GM19035 (cell line): ENCODE results near the gene ATP11B.

ENCODE experiments used
- ATAC-seq: cut with Tn5 transposase; IDR thresholded peaks from one replicate; pipeline ENCODE4 v1.9.1; 2021; ENCODE audit not compliant: unreplicated experiment

The ATP11B gene

DNA sequence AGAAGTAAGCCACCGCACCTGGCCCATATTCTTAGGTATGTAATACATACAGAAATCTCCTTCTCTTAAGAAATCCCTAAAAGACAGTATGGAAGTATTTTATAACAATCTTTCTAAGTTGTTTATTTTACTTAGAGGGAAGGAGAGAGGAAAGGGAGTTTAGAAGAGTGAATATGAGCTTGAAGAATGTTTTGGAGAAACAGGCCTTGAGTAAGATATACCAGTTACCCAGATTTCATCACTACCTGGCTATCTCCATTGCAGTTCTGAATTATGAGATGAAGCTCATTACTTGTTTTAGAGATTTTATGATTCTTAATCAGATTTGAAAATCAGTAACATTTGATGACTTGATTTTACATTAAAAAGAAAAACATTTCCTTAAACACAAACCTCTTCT, 115.2 kb downstream of the ATP11B start:
- ATAC-seq: no peak

DNA sequence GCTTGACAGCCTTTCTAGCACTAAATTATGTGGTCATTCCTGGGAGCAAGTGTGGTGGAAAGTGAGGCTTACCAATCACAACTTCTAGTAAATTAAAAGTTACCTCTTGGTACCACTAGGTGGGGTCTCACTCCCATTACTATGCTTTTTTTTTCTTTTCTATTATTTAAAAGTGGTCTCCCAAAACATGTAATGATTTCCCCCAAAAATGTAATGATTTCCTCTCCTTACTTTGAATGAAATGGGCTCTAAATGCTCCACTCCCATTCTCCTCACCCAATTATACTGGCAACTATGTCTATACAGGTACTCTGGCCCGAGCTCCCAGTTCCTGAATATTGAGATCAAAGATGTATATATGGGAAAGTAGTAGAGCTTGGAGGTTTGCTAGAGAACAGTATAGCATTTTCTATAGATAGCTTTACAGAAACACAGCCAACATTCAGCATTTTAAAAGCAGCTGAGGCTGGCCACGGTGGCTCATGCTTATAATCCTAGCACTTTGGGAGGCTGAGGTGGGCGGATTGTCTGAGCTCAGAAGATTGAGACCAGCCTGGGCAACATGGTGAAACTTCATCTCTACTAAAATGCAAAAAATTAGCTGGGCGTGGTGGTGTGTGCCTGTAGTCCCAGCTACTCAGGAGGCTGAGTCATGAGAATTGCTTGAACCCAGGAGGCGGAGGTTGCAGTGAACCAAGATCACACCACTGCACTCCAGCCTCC, 116.2 kb downstream of the ATP11B start:
- ATAC-seq: no peak

DNA sequence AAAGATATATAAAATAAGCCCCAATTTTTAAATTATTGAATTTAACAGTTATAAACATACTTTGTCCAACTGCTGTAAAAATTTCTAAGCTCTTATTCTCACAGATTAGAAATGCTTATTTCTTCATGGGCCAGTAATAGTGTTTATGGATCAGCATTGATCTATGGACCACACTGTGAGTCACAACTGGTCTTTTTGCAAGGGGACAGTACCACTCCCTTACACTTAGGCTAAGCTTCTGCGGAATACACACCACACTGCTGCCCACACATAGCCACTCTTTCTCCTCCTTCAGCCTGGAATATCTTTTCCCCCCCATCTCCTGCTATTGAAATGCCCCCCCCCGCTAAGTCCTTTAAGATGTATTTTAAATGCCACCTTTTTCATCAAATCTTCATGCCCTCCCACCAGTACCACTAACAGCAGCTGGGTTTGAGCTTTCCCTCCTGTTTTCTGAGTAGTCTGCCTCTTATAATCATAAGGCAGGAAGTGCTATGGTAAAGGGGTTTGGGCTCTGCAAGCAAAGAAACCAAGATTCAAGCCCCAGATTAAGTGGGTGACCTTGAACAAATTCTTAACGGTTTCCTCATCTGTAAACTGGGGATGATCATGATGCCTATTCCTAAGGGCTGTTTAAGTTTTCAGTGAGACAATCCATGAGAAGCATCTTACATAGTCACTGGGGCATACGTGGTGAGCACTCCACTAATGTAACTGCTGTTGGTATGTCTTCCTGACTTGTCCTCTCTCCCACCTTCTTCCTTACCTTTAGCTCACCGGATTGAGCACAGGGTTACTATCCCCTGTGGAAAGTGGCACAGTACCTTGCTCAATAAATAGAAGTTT, 117.9 kb downstream of the ATP11B start:
- ATAC-seq: no peak

DNA sequence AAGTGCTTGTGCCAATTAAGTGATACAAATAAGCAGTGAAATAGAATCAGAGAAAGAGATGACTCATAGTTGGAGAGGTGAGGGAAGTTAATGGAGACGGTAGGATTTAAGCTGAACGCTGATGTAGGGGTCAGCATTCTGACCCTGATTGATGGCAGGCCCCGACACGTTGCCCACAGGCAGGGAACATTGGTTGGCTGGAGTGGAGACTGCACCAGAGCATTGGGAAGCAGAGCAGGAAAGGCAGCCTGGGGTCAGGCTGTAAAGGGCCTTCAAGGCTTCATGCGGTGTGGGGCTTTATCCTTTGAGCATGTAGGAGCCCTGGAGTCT, 118.4 kb downstream of the ATP11B start:
- ATAC-seq: no peak

DNA sequence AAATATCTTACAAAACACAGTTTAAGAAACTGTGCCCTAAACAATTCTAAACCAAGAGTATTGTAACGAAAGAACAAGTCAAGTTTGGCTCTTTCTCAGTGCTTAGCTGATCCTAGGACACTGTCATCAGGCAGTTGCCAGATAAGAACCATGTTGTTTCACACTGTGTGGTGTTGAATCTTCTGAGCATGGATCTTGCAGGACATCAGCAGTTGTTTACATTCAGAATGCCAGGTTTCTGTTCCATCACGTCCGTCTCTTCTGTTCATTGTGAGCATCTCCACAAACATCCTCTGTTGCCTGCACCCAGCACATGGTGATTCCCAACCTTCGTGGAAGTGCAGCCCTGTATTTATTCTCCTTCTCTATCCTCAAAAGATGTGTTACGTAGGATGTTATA, 119.2 kb downstream of the ATP11B start:
- ATAC-seq: no peak

DNA sequence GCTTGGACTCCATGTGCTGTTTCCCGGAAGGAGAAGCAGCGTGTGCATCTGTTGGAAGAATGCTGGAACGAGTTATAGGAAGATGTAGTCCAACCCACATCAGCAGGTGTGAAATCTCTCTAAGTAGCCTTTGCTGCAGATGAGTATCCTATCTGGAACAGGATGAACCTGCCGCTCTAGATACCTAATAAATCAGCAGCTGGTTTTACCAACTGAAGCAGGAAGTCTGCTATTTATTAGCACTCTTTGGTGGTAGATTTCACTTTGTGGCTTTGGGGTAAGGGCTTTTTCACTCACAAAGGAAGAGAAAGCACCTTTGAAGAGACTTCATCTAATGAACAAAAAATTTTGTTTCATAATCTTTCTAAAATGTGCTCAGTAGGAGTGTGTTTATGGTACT, 120.6 kb downstream of the ATP11B start:
- peak; percentile 78 for ATAC-seq

DNA sequence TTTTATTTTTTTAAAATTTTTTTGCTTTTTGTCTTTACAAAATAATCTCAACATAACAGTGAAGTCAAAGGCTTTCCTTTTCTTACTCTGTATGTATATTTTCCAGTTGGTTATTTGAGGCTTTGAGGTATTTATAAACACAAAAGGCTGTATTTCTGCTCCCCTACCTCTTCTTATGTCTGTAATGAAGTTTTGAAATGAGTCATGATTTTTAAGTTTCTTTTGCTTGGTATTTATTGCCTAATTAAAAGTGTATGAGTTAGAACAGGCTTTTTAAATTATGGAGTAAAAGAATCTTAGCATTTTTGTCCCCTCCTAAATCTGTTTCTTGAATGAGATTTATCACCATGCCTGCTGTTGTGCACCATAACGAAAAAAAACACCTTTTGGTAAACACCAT, 121.0 kb downstream of the ATP11B start:
- ATAC-seq: peak; percentile 42

DNA sequence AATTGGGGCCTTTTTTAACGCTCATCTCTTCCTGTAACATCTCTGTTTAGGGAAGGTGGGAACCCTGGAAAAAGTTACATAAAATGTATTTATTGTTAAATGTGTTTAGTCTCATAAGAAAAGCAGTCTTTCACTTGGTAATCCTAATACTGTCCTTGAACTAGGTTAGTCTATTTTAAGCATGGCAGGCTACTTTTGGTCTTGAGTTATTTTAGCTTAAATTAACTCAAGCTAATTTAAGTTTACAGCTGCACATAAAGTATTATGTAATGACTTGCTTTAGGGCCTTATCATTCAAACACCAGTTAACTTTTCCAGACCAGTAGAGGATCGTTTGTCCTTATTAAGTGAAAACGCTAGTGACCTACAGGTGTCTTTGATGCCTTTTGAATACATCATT, 123.8 kb downstream of the ATP11B start:
- no peak for ATAC-seq

DNA sequence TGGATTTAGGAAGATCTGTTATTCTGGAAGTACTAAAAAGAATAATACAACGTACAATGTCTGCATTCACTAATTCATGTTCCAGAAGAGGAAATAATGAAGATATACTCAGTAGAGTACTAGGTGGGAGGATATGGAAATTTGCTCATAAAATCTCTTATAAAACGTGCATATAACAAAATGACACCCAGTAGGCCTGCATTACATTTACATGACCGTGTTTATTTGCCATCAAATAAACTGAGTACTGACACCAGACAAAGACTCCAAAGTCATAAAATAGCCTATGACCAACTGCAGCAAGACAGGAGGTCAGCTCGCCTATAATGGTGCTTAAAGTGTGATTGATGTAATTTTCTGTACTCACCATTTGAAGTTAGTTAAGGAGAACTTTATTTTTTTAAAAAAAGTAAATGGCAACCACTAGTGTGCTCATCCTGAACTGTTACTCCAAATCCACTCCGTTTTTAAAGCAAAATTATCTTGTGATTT, 126.6 kb downstream of the ATP11B start:
- ATAC-seq: no peak

DNA sequence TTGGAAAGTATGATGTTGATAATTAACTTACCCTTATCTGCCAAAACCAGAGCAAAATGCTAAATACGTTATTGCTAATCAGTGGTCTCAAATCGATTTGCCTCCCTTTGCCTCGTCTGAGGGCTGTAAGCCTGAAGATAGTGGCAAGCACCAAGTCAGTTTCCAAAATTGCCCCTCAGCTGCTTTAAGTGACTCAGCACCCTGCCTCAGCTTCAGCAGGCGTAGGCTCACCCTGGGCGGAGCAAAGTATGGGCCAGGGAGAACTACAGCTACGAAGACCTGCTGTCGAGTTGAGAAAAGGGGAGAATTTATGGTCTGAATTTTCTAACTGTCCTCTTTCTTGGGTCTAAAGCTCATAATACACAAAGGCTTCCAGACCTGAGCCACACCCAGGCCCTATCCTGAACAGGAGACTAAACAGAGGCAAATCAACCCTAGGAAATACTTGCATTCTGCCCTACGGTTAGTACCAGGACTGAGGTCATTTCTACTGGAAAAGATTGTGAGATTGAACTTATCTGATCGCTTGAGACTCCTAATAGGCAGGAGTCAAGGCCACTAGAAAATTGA, 127.3 kb downstream of the ATP11B start:
- no peak for ATAC-seq

DNA sequence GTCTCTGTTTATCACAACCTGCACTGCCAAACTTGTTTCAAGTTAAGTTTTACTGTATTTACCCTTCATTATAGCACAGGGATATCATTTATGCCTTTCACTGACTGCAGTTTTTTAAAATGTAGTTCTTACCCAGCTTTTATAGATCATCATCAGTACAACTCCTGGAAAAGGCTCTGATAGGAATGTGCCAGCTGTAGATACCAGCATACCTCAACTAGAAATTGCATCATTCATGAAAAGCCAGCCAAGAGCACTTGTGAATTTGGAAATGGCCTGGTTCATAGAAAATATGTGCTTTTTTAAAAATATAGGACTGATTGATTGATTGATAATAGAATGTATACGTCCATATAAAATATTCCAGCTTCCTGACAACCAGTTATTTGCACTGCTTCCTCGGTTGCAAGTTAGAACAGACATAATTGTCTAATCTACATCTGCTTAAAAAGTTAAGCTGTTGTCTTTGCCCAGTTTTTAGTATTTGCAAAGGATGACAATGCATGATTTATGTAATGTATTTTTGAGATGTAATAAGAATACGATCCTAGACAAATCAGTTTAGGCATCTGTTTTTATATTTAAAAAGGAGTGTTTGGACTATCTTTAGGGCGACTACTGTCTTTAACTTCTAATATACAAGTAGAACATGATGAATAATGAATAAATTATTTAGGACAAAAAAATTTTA, 128.5 kb downstream of the ATP11B start:
- no peak for ATAC-seq

DNA sequence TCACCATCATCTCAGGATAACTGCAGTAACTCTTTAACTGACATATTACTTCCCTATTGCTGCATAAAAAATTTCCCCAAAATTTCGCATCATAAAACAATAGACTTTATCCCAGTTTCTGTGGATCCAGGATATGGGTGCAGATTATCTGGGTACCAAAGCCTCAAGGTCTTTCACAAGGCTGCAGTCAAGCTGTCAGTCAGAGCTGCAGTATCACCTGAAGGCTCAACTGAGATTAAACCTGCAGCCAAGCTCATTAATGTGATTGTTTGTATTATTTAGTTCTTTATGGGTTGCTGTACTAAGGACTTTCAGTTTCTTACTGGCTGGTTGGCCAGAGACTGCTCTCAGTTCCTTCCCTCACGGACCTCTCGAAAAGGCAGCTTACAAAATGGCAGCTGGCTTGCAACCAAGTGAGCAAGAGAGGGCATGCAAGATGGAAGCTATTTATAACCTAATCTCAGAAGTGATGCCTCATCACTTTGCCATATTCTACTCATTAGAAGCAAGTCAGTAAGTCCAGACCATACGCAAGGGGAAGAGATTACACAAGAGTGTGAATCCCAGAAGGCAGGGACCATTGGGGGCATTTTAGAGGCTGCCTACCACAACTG, 132.1 kb downstream of the ATP11B start:
- no peak for ATAC-seq

DNA sequence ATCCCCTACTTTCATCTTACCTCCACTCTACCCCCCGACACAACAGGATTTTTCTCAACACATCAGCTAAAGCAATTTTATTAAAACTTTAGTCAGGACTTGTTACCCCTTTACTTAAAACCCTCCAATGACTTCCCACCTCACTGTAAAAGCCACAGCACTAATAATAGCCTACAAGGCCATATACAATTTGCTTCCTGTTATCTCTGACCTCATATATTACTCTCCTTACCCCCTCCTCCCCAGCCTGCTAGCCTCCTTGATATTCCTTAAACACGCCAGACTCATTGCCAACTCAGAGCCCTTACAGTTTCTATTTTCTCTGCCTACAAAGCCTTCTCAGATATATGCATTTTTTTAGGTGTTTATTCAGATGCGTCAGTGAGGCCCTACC, 132.6 kb downstream of the ATP11B start:
- no peak for ATAC-seq

DNA sequence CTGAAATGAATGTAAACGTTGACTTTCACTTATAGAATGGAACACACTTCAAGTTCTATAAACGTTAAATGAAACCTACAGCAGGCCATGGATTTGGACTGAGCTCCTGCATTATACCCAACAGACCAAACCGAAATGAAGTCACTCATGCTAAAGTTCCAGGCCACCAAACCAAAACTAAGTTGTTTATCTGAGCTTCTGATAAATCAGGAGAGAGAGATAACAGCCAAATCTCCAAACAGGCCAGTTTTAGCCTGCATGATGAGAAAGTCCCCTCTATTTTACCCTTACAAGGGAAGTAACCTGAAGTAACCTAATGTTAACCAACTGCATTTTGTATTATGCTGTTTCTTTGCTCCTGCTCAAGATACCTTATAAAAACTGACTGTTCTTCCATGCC, 142.5 kb downstream of the ATP11B start:
- ATAC-seq: no peak

DNA sequence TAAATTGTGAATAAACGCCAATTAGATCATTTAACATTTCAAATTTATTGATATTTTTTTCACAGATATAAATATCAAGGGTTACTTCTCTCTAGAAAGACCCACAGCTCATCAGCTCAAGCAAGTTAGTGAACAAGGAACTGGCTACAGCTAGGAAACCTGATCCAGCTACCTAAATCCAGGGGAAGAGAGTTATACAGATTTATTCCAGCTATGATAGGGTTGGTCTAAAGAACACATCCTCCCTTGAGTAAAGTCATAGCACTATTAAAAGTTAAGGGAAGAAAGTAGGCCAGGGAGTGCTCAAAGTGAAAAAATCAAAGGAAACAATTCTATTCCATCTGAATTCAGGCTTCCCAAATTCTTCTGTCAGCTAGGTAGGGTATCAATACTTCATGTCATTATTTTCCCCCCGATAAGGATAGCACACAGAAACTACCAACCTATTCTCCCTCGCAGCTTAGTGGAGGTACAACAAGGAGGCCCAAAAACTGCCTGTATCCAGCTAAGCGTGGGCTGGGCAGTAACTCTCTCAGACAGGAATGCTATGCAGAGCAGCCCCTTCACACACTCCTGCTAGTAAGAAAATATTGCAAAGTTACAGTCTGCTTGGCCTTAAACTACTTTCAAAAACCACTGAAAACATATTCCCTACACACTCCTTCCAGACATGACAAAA, 143.1 kb downstream of the ATP11B start:
- no peak for ATAC-seq

DNA sequence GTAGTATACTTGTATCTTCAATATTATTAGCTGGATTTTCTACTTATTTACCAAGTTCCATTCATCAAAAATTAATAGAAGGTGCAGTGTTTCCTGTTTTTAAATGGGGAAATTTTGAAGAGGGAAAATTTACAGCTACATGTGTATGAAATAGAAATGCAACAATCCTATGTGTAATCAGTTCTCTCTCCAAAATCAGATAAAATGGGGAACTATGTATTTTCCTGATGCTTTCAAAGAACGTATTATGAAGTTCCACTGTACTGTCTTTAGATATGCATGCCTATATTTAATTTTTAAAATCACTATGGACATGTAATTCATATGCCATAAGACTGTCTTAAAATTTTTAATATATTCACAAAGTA, 143.6 kb downstream of the ATP11B start:
- no peak for ATAC-seq

DNA sequence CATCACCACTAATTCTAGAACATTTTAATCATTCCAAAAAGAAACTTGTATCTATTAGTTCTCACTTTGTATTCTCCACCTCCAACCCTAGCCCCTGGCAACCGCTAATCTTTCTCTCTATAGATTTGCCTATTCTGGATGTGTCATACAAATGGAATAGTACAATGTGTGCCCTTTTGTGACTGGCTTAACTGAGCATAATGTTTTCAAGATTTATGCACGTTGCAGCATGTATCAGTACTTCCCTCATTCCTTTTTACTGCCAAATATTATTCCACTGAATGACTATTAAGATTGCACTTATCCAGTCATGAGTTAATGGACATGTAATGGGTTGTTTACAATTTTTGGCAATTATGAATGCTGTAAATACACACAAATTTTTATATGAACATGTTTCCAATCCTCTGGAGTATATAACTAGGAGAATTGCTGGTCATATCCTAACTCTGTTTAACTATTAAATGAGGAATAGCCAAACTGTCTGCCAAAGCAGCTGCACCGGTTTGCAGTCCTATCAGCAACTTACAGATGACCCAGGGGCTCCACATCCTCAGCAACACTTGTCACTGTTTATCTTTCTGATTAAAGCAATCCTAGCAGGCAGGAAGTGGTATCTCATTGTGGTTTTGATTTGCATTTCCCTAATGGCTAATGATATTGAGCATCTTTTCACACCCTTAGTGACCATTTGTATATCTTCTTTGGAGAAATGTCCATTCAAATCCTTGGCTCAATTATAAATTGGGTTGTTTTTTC, 144.2 kb downstream of the ATP11B start:
- peak; percentile 86 for ATAC-seq

DNA sequence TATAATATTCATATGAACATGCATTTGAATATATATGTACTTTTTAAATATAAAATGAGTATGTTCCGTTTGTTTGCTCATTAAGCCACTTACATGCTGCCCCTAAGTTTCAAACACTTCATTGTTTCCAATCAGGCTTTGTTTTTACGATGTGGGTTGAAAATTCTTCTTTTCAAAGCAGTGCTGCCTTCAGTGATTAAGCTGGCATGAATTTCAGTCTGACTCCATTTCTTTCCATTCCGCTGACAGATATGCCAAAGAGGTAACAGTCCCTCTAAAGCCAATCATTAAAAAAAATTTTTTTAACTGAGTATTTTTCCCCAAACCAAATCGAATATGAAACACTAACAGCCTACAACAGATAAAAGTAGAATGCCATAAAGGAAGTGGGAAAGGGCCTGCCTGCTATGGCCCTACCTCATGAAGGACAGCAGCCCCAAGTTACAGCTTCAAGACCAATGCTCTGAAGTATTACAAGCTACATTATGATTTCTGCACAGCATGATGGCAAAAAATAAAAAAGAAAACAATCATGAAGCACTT, 147.0 kb downstream of the ATP11B start:
- no peak for ATAC-seq

DNA sequence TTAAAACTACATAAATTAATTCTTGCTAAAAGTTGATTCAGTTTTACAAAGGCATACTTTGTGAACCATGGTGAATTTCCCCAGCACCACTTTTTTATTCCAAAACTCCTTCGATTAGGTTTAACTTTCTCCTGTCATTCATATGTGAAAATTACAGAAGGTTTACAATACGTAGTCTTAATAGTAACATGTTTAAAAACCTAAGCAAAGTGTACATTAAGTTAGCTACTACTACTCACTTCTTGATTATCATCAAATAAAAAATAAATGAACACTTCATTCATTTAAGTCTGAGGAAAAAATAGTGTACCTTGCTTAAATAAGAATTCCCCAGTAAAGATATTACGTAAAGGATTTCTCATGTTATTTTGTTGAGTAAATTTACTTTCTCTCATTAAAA, 148.4 kb downstream of the ATP11B start:
- ATAC-seq: no peak

DNA sequence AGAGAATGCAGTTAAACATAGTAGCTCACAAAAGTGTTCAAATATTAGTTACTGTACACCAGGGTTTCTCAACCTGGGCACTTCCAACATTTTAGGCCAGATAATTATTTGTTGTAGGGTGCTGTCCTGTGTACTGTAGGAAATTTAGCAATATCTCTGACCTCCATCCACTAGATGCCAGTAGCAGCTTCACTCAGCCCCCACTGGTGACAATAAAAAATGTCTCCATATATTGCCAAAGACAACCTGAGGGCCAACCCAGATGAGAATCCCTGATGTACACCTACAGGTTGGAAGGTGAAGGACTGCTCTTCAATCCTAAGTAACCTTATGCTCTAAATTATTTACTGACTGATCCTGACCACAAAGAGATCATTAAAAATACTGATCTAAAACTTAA, 154.6 kb downstream of the ATP11B start:
- no peak for ATAC-seq
